Left ventricle myocardium inferior (tissue), 1 donor: ENCODE results near the gene NAALADL2. TPM values are rescaled to one million over a fixed set of nuclear protein-coding genes. Genes with fewer than 3 reads are reported as not detected.

Experiments used
- DNase-seq: peaks from one replicate; pipeline ENCODE4 v3.0.0-alpha.2; 2020
- H3K27ac ChIP-seq: fragments of 200-600 bp; replicated peaks from 2 replicates; pipeline ENCODE4 v1.8.0; 2021
- H3K27me3 ChIP-seq: fragments of 200-600 bp; 2 replicates; pipeline ENCODE4 v1.8.0; 2021; ENCODE audit warnings: low read depth
- H3K36me3 ChIP-seq: fragments of 200-600 bp; 2 replicates; pipeline ENCODE4 v1.8.0; 2021
- H3K4me1 ChIP-seq: fragments of 200-600 bp; 2 replicates; pipeline ENCODE4 v1.8.0; 2021
- H3K4me3 ChIP-seq: fragments of 200-600 bp; 2 replicates; pipeline ENCODE4 v1.8.0; 2021; ENCODE audit warnings: mild to moderate bottlenecking, moderate library complexity
- H3K9me3 ChIP-seq: fragments of 200-600 bp; replicated peaks from 2 replicates; pipeline ENCODE4 v1.8.0; 2021
- intact Hi-C: fragments of 100-400 bp; cut with micrococcal nuclease; formaldehyde crosslinking; loops from one replicate; pipeline ENCODE4 v1.11.0; 2022
- total RNA-seq: library from RNA; stranded (reverse); fragmentation: NEBNext Ultra II Directional; extraction: Animal tissue kit (Norgen Biotek cat#: 25700); gene quantifications from one replicate; pipeline ENCODE4 v1.2.1, GENCODE V29; 2021
- TF ChIP-seq, protein P1 (sequence below): fragments of 200-600 bp; IDR thresholded peaks from 2 replicates; pipeline ENCODE4 v1.8.0; 2021; ENCODE audit warnings: antibody characterized with exemption, mild to moderate bottlenecking, borderline replicate concordance
- donor health status: DM: no; HTN: yes; CAD: no; lungs with severe emphysema.

NAALADL2 gene
- total RNA-seq, 1 donor from 2014 or later = 5.8 TPM

DNA sequence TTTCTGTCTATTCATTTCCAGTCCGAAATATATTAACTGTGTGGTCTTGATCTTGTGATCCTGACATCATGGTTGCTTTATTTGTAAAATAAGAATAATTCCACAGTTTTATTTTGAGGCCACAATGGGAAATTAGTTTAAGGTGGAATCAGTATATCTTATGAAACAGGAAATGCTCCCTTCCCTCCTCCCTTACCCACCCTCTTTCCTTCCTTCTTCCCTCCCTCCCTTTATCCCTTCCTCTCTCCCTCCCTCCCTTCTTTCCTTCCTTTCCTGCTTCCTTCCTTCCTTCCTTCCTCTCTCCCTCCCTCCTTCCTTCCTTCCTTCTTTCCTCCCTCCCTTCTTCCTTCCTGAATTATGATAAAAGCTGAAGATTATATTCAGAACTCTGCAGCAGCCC lies 452.3 kb downstream of the NAALADL2 start:
- Histone ChIP-seq H3K27ac (no peak overlapping the region), H3K36me3 (no peaks in the 10 kb centered on the region), H3K4me1 (peaks cover 4% of the 10 kb centered on the region), H3K4me3 (no peak overlapping the region), H3K27me3 (no peaks in the 10 kb centered on the region), H3K9me3 (no peaks in the 10 kb centered on the region)
- intact Hi-C loops = no loop called here
- TF ChIP-seq, protein P1, sequence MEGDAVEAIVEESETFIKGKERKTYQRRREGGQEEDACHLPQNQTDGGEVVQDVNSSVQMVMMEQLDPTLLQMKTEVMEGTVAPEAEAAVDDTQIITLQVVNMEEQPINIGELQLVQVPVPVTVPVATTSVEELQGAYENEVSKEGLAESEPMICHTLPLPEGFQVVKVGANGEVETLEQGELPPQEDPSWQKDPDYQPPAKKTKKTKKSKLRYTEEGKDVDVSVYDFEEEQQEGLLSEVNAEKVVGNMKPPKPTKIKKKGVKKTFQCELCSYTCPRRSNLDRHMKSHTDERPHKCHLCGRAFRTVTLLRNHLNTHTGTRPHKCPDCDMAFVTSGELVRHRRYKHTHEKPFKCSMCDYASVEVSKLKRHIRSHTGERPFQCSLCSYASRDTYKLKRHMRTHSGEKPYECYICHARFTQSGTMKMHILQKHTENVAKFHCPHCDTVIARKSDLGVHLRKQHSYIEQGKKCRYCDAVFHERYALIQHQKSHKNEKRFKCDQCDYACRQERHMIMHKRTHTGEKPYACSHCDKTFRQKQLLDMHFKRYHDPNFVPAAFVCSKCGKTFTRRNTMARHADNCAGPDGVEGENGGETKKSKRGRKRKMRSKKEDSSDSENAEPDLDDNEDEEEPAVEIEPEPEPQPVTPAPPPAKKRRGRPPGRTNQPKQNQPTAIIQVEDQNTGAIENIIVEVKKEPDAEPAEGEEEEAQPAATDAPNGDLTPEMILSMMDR = no peak
- no peak for DNase-seq

DNA sequence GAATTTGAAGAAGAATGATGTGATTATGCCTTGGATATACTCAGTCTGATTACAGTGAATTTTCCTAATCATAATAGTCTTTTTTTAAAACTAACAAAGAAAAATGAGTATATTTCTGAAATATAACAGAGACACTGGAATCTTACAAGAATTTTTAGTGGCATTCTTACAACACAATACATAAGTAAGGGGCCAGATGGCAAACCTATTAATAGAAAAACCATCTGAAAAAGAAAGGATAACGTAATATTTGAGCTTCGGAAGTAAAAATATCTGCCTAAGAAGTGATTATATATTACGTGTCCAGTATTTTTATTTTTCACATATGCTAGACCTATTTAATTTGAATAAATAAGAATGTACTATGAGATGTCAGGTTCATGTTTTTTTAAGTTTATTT lies 452.8 kb downstream of the NAALADL2 start:
- H3K27ac ChIP-seq = no peak overlapping the region
- intact Hi-C loops = no loop called here
- no peaks in the 10 kb centered on the region for H3K36me3 ChIP-seq
- DNase-seq = no peak
- H3K9me3 ChIP-seq = no peaks in the 10 kb centered on the region
- no peaks in the 10 kb centered on the region for H3K27me3 ChIP-seq
- TF ChIP-seq, protein P1 = no peak
- no peak overlapping the region for H3K4me3 ChIP-seq
- H3K4me1 ChIP-seq = peaks cover 4% of the 10 kb centered on the region

DNA sequence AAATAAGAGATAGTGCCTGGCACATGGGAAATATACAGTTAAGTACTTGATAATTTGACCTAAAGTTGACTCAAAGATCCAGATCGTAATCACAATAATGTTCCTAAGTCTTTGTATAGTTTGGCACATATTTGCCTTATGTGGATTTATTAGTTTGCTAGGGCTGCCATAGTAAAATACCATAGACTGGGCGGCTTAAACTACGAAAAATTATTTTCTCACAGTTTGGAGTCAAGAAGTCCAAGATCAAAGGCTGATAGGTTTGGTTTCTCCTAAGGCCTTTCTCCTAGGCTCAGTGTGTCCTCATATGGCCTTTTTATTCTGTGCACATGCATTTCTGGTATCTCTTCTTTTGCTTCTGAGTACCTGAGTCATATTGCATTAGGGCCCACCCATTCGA lies 453.7 kb downstream of the NAALADL2 start:
- H3K9me3 ChIP-seq = no peaks in the 10 kb centered on the region
- no peaks in the 10 kb centered on the region for H3K27me3 ChIP-seq
- intact Hi-C loops = no loop called here

DNA sequence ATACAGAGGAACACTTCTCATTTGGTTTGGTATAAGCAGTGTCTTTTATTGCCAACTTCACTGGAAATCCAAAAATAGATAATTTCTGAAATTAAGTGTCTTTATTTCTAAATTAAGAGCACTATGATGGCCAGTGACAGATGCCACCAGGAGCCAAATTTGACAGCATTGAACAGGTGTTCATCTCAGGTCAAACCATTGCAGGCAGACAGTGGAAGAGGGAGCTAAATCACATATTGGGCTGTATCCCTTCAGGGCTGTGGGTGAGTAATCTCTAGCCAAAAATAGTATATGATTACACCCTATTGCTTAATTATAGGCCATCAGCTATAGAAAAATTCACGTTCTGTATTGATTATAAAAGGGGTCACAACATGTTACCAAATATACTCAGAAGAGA lies 457.7 kb downstream of the NAALADL2 start:
- H3K27ac ChIP-seq = no peak overlapping the region
- intact Hi-C loops = no loop called here
- H3K4me3 ChIP-seq = no peak overlapping the region
- H3K4me1 ChIP-seq = no peaks in the 10 kb centered on the region
- TF ChIP-seq, protein P1 = no peak
- H3K9me3 ChIP-seq = no peaks in the 10 kb centered on the region
- no peaks in the 10 kb centered on the region for H3K36me3 ChIP-seq
- no peak for DNase-seq
- no peaks in the 10 kb centered on the region for H3K27me3 ChIP-seq

More for the DNA sequence above, 453.7 kb downstream of the NAALADL2 start:
- no peak for DNase-seq
- Histone ChIP-seq H3K27ac (no peak overlapping the region), H3K4me3 (no peak overlapping the region), H3K36me3 (no peaks in the 10 kb centered on the region), H3K4me1 (peaks cover 2% of the 10 kb centered on the region)
- TF ChIP-seq, protein P1 = no peak

DNA sequence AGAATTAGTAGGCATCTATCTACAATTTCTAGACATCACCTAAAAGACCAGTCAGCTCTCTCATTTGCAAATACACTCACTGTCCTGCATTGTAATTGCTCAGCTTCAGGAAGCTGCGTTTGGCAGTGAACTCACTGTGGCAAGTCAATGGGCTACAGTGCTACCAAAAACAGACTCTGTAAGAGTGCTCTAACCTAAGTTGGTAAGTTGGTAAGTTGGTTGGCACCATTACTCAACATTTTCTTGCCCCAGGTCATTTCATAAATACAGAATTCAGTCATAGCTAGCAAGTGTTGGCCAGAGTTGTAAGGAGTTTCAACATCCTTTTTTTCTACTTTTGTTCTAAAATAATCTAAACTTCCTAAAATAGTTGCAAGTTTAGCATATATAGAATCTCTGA lies 466.3 kb downstream of the NAALADL2 start:
- Histone ChIP-seq H3K27me3 (no peaks in the 10 kb centered on the region), H3K4me1 (no peaks in the 10 kb centered on the region), H3K27ac (no peak overlapping the region), H3K4me3 (no peak overlapping the region), H3K9me3 (peaks cover 3% of the 10 kb centered on the region), H3K36me3 (no peaks in the 10 kb centered on the region)
- TF ChIP-seq, protein P1 = no peak
- DNase-seq = no peak
- intact Hi-C loops = no loop called here

DNA sequence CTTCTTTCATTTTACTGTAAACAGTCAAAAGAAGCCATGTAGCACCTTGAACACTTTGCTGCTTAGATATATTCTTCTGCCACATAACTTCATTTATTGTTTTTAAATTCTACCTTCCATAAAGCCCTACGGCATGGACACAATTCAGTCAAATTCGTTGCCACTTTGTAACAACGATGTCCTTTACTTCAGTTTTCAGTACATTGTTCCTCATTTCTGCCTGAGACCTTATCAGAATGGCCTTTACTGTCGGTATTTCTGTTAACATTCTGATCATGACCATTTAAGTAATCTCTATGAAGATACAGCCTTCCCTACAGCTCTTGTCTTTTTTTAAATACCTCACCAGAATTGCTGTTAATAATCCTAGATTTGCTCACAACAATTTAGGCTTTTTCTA lies 466.9 kb downstream of the NAALADL2 start:
- Histone ChIP-seq H3K27ac (no peak overlapping the region), H3K27me3 (no peaks in the 10 kb centered on the region), H3K36me3 (no peaks in the 10 kb centered on the region), H3K4me3 (no peak overlapping the region), H3K9me3 (peaks cover 3% of the 10 kb centered on the region), H3K4me1 (no peaks in the 10 kb centered on the region)
- intact Hi-C loops = no loop called here
- DNase-seq = no peak
- TF ChIP-seq, protein P1 = no peak
